GM23248 (cell line): ENCODE measurements around the gene SARDH. TPM values are rescaled to one million over a fixed set of nuclear protein-coding genes. Genes with fewer than 3 reads are reported as not detected.

Source experiments
- DNase-seq: peaks from one replicate; pipeline ENCODE4 v3.0.0-alpha.2; 2015
- H2AFZ ChIP-seq: fragments of 200-600 bp; sonication (generic); 2 replicates; pipeline ENCODE4 v1.6.1; 2016; ENCODE audit warnings: antibody characterized with exemption
- H3F3A ChIP-seq: fragments of 200-600 bp; sonication (generic); 2 replicates; pipeline ENCODE4 v1.6.1; 2016; ENCODE audit warnings: mild to moderate bottlenecking, antibody characterized with exemption, mixed run types; ENCODE audit not compliant: insufficient read depth
- H3K27ac ChIP-seq: fragments of 200-600 bp; sonication (generic); 2 replicates; pipeline ENCODE4 v1.5.1; 2016; ENCODE audit warnings: mild to moderate bottlenecking
- H3K27me3 ChIP-seq: fragments of 200-600 bp; sonication (generic); replicated peaks from 2 replicates; pipeline ENCODE4 v1.6.1; 2016; ENCODE audit warnings: mild to moderate bottlenecking; ENCODE audit not compliant: insufficient read depth
- H3K36me3 ChIP-seq: fragments of 200-600 bp; sonication (generic); 2 replicates; pipeline ENCODE4 v1.6.1; 2016; ENCODE audit warnings: low read depth, mild to moderate bottlenecking
- H3K4me1 ChIP-seq: fragments of 200-600 bp; sonication (generic); 2 replicates; pipeline ENCODE4 v1.6.1; 2016; ENCODE audit warnings: mild to moderate bottlenecking; ENCODE audit not compliant: insufficient read depth
- H3K4me2 ChIP-seq: fragments of 200-600 bp; sonication (generic); one replicate; pipeline ENCODE4 v1.6.1; 2016; ENCODE audit warnings: mild to moderate bottlenecking; ENCODE audit not compliant: unreplicated experiment
- H3K4me3 ChIP-seq: fragments of 200-600 bp; sonication (generic); 2 replicates; pipeline ENCODE4 v1.5.1; 2016; ENCODE audit warnings: mild to moderate bottlenecking
- H3K79me2 ChIP-seq: fragments of 200-600 bp; sonication (generic); 2 replicates; pipeline ENCODE4 v1.6.1; 2016; ENCODE audit warnings: mild to moderate bottlenecking; ENCODE audit not compliant: insufficient read depth
- H3K9ac ChIP-seq: fragments of 200-600 bp; sonication (generic); 2 replicates; pipeline ENCODE4 v1.6.1; 2016; ENCODE audit warnings: mild to moderate bottlenecking
- H3K9me2 ChIP-seq: fragments of 200-600 bp; sonication (generic); 2 replicates; pipeline ENCODE4 v1.6.1; 2016; ENCODE audit warnings: mixed run types, mild to moderate bottlenecking, moderate library complexity; ENCODE audit not compliant: insufficient read depth
- H3K9me3 ChIP-seq: fragments of 200-600 bp; sonication (generic); one replicate; pipeline ENCODE4 v1.6.1; 2017; ENCODE audit warnings: low read depth
- H4K20me1 ChIP-seq: fragments of 200-600 bp; sonication (generic); 2 replicates; pipeline ENCODE4 v1.6.0; 2016; ENCODE audit not compliant: insufficient read depth
- EZH2 ChIP-seq: fragments of 200-600 bp; sonication (generic); IDR thresholded peaks from 2 replicates; pipeline ENCODE4 v1.6.1; 2018; ENCODE audit warnings: antibody characterized with exemption, mild to moderate bottlenecking; ENCODE audit not compliant: insufficient read depth, poor library complexity, severe bottlenecking
- EZH2phosphoT487 ChIP-seq: fragments of 200-600 bp; sonication (generic); IDR thresholded peaks from 2 replicates; pipeline ENCODE4 v1.6.1; 2018; ENCODE audit warnings: antibody characterized with exemption, moderate library complexity, mild to moderate bottlenecking, low read depth; ENCODE audit not compliant: insufficient read depth
- WGBS, 2 experiments: methylation state at CpG; one replicate each; pipeline ENCODE4 v1.1.6; 2015 to 2017; ENCODE audit warnings: low lambda C conversion rate in 2 of 2, low coverage in 1 of 2; ENCODE audit errors: missing lambda C conversion rate in 2 of 2; 5-methylcytosine and 5-hydroxymethylcytosine counted together
- in situ Hi-C: fragments of 300-500 bp; cut with MboI; formaldehyde crosslinking; loops from 2 replicates; pipeline ENCODE4 v1.15.0; 2020
- polyA plus RNA-seq: library from polyadenylated mRNA; unstranded; fragments of >200 nt; fragmentation: Nextera tagmentation; extraction: Ambion mirVana; gene quantifications from 2 replicates; pipeline ENCODE4 v1.2.1, GENCODE V29; 2016
- total RNA-seq: library from RNA; depleted of rRNA; stranded (reverse); fragments of >200 nt; shearing (Covaris generic); gene quantifications from 2 replicates; pipeline ENCODE4 v1.2.3, GENCODE V29; 2014

SARDH gene
- total and polyA plus RNA-seq, 2 experiments from 2014 or later, result 0.16 to 2.4 TPM

GRCh38 chr9:133759946-133760345, 21.8 kb upstream of the SARDH start:
- no peak overlapping the region for H3K27ac ChIP-seq
- H3K79me2 ChIP-seq, result no peaks in the 10 kb centered on the region
- WGBS, 2 experiments, result 97 to 98% methylated on average over 10 of the region's 11 CpGs
- H2AFZ ChIP-seq, result no peak overlapping the region
- H3K4me3 ChIP-seq, result no peak overlapping the region
- H3F3A ChIP-seq, result no peaks in the 10 kb centered on the region
- no peak overlapping the region for H3K9ac ChIP-seq
- H3K9me2 ChIP-seq, result no peaks in the 10 kb centered on the region
- in situ Hi-C loops, result no loop called here
- no peaks in the 10 kb centered on the region for H4K20me1 ChIP-seq
- no peak overlapping the region for H3K4me2 ChIP-seq
- no peaks in the 10 kb centered on the region for H3K27me3 ChIP-seq
- TF ChIP-seq EZH2phosphoT487, result no peak
- no peak for TF ChIP-seq EZH2
- H3K36me3 ChIP-seq, result no peaks in the 10 kb centered on the region
- no peaks in the 10 kb centered on the region for H3K4me1 ChIP-seq
- no peaks in the 10 kb centered on the region for H3K9me3 ChIP-seq
- no peak for DNase-seq

- H3K4me1 ChIP-seq, result no peaks in the 10 kb centered on the region
- H3K27me3 ChIP-seq, result no peaks in the 10 kb centered on the region
- no peak overlapping the region for H3K4me3 ChIP-seq
- H2AFZ ChIP-seq, result no peak overlapping the region
- no peak overlapping the region for H3K9ac ChIP-seq
- H3K36me3 ChIP-seq, result no peaks in the 10 kb centered on the region
- no peak overlapping the region for H3K4me2 ChIP-seq
- H3K27ac ChIP-seq, result no peak overlapping the region
- WGBS, 2 experiments, result 64 to 73% methylated on average over 18 to 32 of the region's 32 CpGs
- no peaks in the 10 kb centered on the region for H4K20me1 ChIP-seq
- no peaks in the 10 kb centered on the region for H3K9me3 ChIP-seq
- in situ Hi-C loops, result no loop called here
- no peaks in the 10 kb centered on the region for H3K9me2 ChIP-seq
- no peaks in the 10 kb centered on the region for H3F3A ChIP-seq
- no peaks in the 10 kb centered on the region for H3K79me2 ChIP-seq
- TF ChIP-seq EZH2 (no peak), EZH2phosphoT487 (no peak)
- DNase-seq, result no peak
Observed at GRCh38 chr9:133759146-133759900, 21.2 kb upstream of the SARDH start.

GRCh38 chr9:133758228-133758627, 20.1 kb upstream of the SARDH start:
- no peaks in the 10 kb centered on the region for H3K79me2 ChIP-seq
- 89 to 90% methylated on average over 7 of the region's 7 CpGs for WGBS, 2 experiments
- H3K27me3 ChIP-seq, result 0 out of 2 replicates have a peak, but pooled peaks cover 4% of the 10 kb centered on the region
- H4K20me1 ChIP-seq, result no peaks in the 10 kb centered on the region
- in situ Hi-C loops, result no loop called here
- DNase-seq, result no peak
- H3K4me3 ChIP-seq, result no peak overlapping the region
- H3K9ac ChIP-seq, result no peak overlapping the region
- H3K9me2 ChIP-seq, result no peaks in the 10 kb centered on the region
- no peak overlapping the region for H3K27ac ChIP-seq
- no peaks in the 10 kb centered on the region for H3K9me3 ChIP-seq
- H3K36me3 ChIP-seq, result no peaks in the 10 kb centered on the region
- H3F3A ChIP-seq, result no peaks in the 10 kb centered on the region
- no peak overlapping the region for H2AFZ ChIP-seq
- no peaks in the 10 kb centered on the region for H3K4me1 ChIP-seq
- H3K4me2 ChIP-seq, result no peak overlapping the region
- TF ChIP-seq EZH2 (no peak), EZH2phosphoT487 (no peak)

- Histone ChIP-seq H4K20me1 (no peaks in the 10 kb centered on the region), H2AFZ (no peak overlapping the region), H3F3A (no peaks in the 10 kb centered on the region), H3K79me2 (no peaks in the 10 kb centered on the region), H3K4me3 (no peak overlapping the region), H3K4me2 (no peak overlapping the region), H3K9me2 (no peaks in the 10 kb centered on the region), H3K36me3 (no peaks in the 10 kb centered on the region), H3K27me3 (peaks cover 20% of the 10 kb centered on the region), H3K9ac (no peak overlapping the region), H3K4me1 (no peaks in the 10 kb centered on the region), H3K9me3 (no peaks in the 10 kb centered on the region), H3K27ac (no peak overlapping the region)
- 37 to 40% methylated on average over 9 of the region's 9 CpGs for WGBS, 2 experiments
- TF ChIP-seq EZH2phosphoT487, result no peak
- TF ChIP-seq EZH2, result no peak
- in situ Hi-C loops, result no loop called here
- no peak for DNase-seq
Observed at GRCh38 chr9:133754688-133755227, 16.6 kb upstream of the SARDH start.
